HG02970 (cell line): ENCODE data around the gene GNL2.
"Not testable (repeated sequence)": the region's sequence is repeated elsewhere in the genome, so short reads cannot be mapped to it uniquely, and the experiment has no call there.

Experiments
- ATAC-seq: cut with Tn5 transposase; IDR thresholded peaks from one replicate; pipeline ENCODE4 v1.9.1; 2021; ENCODE audit warnings: mild to moderate bottlenecking, moderate library complexity, moderate number of reproducible peaks; ENCODE audit not compliant: unreplicated experiment, low FRiP score

Gene GNL2

GRCh38 chr1:37561133-37562132 lies 34.3 kb downstream of the GNL2 start:
- no peak for ATAC-seq

DNA sequence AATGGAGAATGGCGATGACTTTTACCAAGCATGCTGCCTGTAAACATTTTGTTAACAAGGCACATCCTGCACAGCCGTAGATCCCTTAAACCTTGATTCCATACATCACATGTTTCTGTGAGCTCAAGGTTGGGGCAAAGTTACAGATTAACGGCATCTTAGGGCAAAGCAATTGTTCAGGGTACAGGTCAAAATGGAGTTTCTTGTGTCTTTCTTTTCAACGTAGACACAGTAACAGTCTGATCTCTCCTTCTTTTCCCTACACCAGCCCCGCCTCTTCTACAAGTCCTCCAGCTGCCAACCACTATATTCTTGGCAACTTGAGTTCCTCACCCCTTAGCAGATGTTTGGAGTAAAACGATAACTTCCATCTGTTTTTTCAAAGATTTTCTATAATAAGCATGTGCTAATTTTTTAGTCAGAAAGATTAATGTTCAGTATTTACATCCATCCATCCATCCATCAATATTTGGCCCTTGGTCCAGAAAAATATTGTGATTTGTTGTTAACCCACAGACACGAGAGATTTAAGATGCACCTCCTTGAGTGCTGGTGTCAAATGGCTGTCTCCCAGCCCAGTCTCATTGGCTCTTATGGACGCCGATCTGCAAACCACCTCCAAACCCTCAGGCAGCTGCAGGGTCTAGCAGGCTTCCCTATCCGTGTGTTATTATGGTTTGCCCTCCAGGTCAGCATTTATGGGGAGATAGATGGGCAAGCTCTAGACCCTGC lies 35.2 kb downstream of the GNL2 start:
- ATAC-seq, result no peak

- not testable (repeated sequence) for ATAC-seq
Measured at GRCh38 chr1:37559957-37560379, 35.8 kb downstream of the GNL2 start.

DNA sequence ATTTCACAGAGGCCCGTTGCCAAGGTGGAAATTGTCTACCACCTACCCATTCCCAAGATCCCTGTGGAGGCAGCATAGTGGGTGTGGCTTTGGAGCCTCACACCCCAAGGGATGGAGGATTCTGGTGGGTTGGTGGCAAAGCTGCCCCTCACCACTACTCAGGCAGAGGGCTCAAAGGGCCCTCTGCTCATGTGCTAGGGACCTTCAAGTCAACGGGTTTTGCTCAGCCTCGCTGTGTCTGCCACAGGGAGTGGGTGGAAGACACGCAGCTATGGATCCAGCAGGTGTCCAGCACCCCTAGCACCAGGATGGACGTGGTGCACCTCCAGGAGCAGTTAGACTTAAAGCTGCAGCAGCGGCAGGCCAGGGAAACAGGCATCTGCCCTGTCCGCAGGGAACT lies 36.7 kb downstream of the GNL2 start:
- ATAC-seq, result no peak

- no peak for ATAC-seq
Measured at GRCh38 chr1:37558411-37558810, 37.3 kb downstream of the GNL2 start.

DNA sequence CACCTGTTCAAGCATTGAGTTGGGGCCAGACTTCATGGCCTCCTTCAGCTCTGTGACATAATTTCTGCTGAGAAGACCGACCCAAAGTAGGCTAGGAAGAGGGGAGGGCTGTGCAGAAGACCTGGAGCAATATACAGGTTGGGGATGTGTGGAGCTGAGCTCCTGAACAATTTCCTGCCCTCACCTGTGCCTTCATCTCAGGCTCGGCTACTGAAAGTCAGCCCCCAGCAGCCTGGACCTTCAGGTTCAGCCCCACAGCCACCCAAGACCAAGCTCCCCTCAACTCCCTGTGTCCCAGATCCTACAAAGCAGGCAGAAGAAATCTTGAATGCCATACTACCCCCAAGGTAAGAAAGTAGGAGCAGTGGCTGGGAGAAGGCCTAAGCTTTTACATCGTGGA lies 38.3 kb downstream of the GNL2 start:
- no peak for ATAC-seq

DNA sequence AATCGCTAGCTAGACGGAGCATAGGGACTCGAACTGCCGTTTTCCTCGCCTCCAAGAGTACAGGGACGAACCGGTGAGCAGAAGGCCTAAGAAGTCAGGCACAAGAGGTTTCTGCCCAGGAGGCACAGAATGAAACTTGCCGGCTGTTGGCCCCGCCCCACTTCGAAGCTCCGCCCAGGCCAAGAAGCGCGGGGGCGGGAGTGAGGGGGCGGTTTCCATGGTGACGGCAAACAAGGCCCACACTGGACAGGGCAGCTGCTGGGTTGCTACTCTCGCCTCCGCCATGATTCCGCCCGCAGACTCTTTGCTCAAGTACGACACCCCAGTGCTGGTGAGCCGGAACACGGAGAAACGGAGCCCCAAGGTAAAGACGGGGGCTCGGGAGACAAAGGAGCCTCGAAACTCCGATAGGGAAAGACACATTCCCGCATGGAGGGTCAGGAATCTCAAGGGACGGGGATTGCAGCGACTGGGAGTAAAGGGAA lies 39.0 kb downstream of the GNL2 start, which contains the start of gene DNALI1:
TSS of gene DNALI1 (plus strand) at position 229 of the 485 bp plus-strand sequence. CDS start at position 284, 55 bp downstream.
- ATAC-seq, result no peak

DNA sequence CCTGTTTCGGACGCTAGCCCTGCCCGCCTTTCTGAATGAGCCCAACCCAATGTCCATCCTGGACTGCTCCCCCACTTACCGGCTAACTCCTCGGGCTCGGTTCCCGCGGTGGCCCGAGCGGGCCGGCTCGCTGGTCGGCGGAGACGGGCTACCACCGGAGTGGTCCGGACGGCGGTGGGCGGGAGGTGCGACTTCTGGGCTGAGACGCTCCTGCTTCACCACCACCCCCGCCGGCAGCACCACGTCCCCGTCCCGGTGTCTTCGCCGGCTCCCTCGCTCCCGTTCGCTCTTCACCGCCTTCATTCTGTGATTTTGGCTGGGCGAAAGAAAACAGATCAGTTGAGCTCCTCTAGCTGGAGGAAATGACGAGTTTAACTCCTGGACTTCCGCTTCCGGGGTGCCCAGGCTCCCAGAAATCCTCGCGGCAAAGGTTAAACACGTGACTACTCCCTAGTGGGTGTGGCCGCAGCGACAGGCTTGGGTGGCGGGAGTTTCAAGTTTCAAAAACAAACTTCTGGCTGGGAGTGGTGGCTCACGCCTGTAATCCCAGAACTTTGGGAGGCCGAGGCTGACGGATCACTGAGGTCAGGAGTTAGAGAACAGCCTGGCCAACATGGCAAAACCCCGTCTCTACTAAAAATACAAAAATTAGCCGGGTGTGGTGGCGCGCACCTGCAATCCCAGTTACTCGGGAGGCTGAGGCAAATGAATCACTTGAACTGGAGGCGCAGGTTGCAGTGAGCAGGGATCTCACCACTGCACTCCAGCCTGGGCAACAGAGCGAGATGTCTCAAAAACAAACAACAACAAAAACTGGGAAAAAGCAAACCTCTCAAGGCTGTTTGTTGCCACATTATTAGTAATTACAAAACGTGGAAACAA lies 41.6 kb downstream of the GNL2 start, which contains the start of gene SNIP1:
TSS of gene SNIP1 (minus strand) at position 367 of the 882 bp plus-strand sequence. CDS start at position 303, 64 bp downstream.
- no peak for ATAC-seq

GRCh38 chr1:37553598-37553926 lies 42.2 kb downstream of the GNL2 start:
- no peak for ATAC-seq

- ATAC-seq, result no peak
Measured at GRCh38 chr1:37549341-37549740, 46.4 kb downstream of the GNL2 start.

DNA sequence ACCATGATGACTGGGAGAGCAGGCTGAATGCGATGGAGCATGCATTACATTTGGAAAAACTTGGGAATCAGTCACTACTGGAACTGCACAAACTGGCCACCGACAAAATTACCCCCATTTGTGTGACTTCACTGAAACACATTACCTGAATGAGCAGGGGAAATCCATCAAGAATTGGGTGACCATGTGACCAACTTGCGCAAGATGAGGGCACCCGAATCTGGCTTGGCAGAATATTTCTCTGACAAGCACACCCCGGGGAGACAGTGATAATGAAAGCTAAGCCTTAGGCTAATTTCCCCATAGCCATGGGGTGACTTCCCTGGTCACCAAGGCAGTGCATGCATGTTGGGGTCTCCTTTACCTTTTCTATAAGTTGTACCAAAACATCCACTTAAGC lies 50.7 kb downstream of the GNL2 start:
- ATAC-seq, result no peak

DNA sequence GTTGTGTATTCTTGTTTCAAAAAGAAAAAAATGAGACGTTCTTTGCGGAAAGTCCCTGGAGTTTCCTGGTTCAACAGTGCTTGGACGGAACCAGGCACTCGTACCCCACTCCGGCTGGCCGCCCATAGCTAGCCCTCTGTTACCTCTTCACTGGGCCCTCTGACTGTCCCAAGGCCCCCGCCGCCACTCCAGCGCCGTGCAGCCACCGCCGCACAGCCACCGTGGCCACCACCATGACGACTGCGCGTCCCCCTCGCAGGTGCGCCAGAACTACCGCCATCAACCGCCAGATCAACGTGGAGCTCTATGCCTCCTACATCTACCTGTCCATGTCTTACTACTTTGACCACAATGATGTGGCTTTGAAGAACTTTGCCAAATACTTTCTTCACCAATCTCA lies 51.2 kb downstream of the GNL2 start:
- ATAC-seq, result no peak

- no peak for ATAC-seq
Measured at GRCh38 chr1:37540036-37540785, 55.5 kb downstream of the GNL2 start.

DNA sequence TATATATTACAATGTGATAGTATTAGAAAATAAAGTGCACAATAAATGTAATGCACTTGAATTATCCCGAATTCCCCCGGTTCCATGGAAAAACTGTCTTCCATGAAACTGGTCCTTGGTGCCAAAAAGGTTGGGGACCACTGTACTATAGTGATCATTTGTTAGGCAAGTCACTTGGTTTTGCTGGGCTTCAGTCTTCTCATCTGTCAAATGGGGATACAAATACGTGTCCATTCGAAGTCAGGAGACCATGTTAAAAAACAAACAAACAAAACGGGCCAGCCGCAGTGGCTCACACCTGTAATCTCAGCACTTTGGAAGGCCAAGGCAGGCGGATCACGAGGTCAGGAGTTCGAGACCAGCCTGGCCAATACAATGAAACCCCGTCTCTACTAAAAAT lies 56.6 kb downstream of the GNL2 start:
- not testable (repeated sequence) for ATAC-seq

DNA sequence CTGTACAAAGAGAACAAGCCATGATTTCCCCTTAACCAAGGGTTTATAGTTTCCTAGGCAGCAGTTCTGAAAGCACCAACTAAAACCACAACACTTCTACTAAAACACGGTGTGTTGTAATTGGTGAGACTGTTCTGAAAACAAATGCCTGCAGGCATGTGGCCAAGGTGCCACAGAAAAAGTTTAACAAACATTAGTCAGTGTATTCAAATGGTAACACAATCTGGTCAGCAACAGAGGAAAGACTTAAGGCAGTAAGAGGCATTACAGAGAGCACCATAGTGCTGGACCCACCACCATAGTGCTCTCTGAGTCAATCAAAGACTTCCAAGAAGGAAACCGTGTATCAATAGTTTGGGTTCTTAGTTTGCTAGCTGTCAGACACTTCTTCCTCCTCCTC lies 58.4 kb downstream of the GNL2 start:
- ATAC-seq, result no peak

GRCh38 chr1:37533317-37534093 lies 62.2 kb downstream of the GNL2 start:
- ATAC-seq, result no peak

DNA sequence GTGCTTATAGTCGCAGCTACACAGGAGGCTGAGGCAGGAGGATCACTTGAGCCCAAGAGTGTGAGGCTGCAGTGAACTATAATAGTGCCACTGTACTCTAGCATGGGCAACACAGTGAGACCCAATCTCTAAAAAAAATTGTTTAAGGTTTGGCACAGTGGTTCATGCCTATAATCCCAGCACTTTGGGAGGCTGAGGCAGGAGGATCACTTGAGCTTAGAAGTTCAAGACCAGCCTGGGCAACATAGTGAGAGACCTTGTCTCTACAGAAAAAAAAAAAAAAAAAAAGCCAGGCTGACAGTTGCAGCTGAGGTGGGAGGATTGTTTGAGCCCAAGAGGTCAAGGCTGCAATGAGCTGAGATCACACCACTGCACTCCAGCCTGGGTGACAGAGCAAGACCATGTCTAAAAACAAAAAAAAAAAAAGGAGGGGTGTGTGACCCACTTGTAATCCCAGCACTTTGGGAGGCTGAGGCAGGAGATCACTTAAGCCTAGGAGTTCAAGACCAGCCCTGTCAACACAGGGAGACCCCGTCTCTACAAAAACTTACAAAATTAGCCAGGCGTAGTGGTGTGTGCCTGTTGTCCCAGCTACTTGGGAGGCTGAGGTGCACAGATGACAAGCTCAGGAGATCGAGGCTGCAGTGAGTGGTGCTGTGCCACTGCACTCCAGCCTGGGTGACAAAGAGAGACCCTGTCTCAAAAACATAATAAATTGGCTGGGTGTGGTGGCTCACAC lies 63.1 kb downstream of the GNL2 start:
- ATAC-seq, result not testable (repeated sequence)

DNA sequence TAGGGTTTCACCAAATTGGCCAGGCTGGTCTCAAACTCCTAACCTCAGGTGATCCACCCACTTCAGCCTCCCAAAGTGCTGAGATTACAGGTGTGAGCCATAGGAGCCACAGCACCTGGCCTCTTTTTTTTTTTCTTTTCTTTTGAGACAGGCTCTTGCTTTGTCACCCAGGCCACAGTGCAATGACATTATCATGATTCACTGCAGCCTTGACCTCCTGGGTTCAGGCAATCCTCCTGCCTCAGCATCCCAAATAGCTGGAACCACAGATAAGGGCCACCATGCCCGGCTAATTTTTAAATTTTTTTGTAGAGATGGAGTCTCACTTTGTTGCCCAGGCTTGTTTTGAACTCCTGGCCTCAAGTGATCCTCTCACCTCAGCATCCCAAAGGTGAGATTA lies 65.8 kb downstream of the GNL2 start:
- ATAC-seq, result not testable (repeated sequence)
